B cell (primary cell): ENCODE data around the gene IQGAP1. TPM values are rescaled to one million over a fixed set of nuclear protein-coding genes. Genes with fewer than 3 reads are reported as not detected.

Experiments used
- ATAC-seq: fragments of 200-7000 bp; cut with Tn5 transposase; one replicate; pipeline ENCODE4 v1.10.0; 2021; ENCODE audit warnings: low read depth, mild to moderate bottlenecking, moderate number of reproducible peaks, moderate library complexity
- CTCF ChIA-PET: fragments of 350-600 bp; sonication (Branson Sonifier 250); formaldehyde crosslinking; loops from one replicate; lab custom pipeline; 2021; ENCODE audit warnings: antibody characterized with exemption, inconsistent platforms; lab: Charles Lee
- POLR2A ChIA-PET: fragments of 350-600 bp; sonication (Branson Sonifier 250); formaldehyde crosslinking; loops from one replicate; lab custom pipeline; 2021; ENCODE audit warnings: antibody characterized with exemption; lab: Charles Lee
- DNase-seq: peaks from one replicate; pipeline ENCODE4 v3.0.0; 2013
- H2AFZ ChIP-seq: 2 replicates; pipeline ENCODE4 v1.6.1; 2012; ENCODE audit warnings: mild to moderate bottlenecking, low read depth, low read length; ENCODE audit not compliant: insufficient read depth, poor library complexity, severe bottlenecking
- H3K27ac ChIP-seq, 2 donors: 1 replicate in 1 of 2; 2 replicates in 1 of 2; pipeline ENCODE4 v1.5.1; 2012 to 2013; ENCODE audit warnings: low read length in 2 of 2, mild to moderate bottlenecking in 2 of 2, moderate library complexity in 1 of 2
- H3K27me3 ChIP-seq, 4 experiments: fragments of 200-600 bp in 1 of 4; sonication (generic) in 1 of 4; replicated peaks in 1 of 4; 1 replicate in 2 of 4; 2 replicates in 2 of 4; pipeline versions ENCODE4 v1.6.1 to v1.7.0; 2013 to 2016; ENCODE audit warnings: low read length in 3 of 4, mild to moderate bottlenecking in 2 of 4, mixed read lengths in 1 of 4, moderate library complexity in 1 of 4; ENCODE audit not compliant: insufficient read depth in 4 of 4, control insufficient read depth in 3 of 4; ENCODE audit errors: control extremely low read depth in 1 of 4
- H3K36me3 ChIP-seq, 2 experiments: replicated peaks in 1 of 2; 1 replicate in 1 of 2; 2 replicates in 1 of 2; pipeline versions ENCODE4 v1.6.1 to v1.7.1; 2013; ENCODE audit warnings: low read length in 1 of 2; ENCODE audit not compliant: insufficient read depth in 2 of 2, control insufficient read depth in 1 of 2; ENCODE audit errors: control extremely low read depth in 1 of 2, extremely low read depth in 1 of 2
- H3K4me1 ChIP-seq, 2 donors: fragments of 200-600 bp in 1 of 2; sonication (generic) in 1 of 2; 1 replicate in 1 of 2; 2 replicates in 1 of 2; pipeline versions ENCODE4 v1.5.1 to v1.6.1; 2013 to 2017; ENCODE audit warnings: low read length in 2 of 2; ENCODE audit not compliant: control insufficient read depth in 2 of 2, insufficient read depth in 2 of 2
- H3K4me2 ChIP-seq: replicated peaks from 2 replicates; pipeline ENCODE3; 2012; ENCODE audit warnings: mild to moderate bottlenecking, low read depth, low read length; ENCODE audit not compliant: poor library complexity, severe bottlenecking
- H3K4me3 ChIP-seq, 5 experiments: fragments of 200-600 bp in 1 of 5; sonication (generic) in 1 of 5; 1 replicate in 3 of 5; 2 replicates in 2 of 5; pipeline versions ENCODE4 v1.5.1 to v1.7.0; 2011 to 2016; ENCODE audit warnings: low read length in 4 of 5, mild to moderate bottlenecking in 4 of 5, low read depth in 2 of 5, control low read depth in 1 of 5, moderate library complexity in 1 of 5; ENCODE audit not compliant: insufficient read depth in 1 of 5; ENCODE audit errors: control extremely low read depth in 1 of 5, extremely low read depth in 1 of 5
- H3K79me2 ChIP-seq: fragments of 200-600 bp; sonication (generic); one replicate; pipeline ENCODE4 v1.6.0; 2016; ENCODE audit warnings: low read length; ENCODE audit not compliant: control insufficient read depth, insufficient read depth
- H3K9ac ChIP-seq: fragments of 200-600 bp; sonication (generic); 2 replicates; pipeline ENCODE4 v1.6.1; 2017; ENCODE audit warnings: mild to moderate bottlenecking, low read length, moderate library complexity
- H3K9me3 ChIP-seq, 3 donors: one replicate each; pipeline versions ENCODE4 v1.6.1 to v1.7.1; 2013; ENCODE audit warnings: low read length in 2 of 3; ENCODE audit not compliant: control insufficient read depth in 2 of 3, insufficient read depth in 1 of 3; ENCODE audit errors: control extremely low read depth in 1 of 3
- H4K20me1 ChIP-seq: 2 replicates; pipeline ENCODE4 v1.6.0; 2012; ENCODE audit warnings: mild to moderate bottlenecking, low read length; ENCODE audit not compliant: insufficient read depth, control insufficient read depth, poor library complexity, severe bottlenecking
- H3K27ac Mint-ChIP-seq: one replicate; pipeline ENCODE4 v1.8.0; 2021; ENCODE audit warnings: mixed read lengths
- H3K27me3 Mint-ChIP-seq: one replicate; pipeline ENCODE4 v1.8.0; 2021; ENCODE audit warnings: mixed read lengths
- H3K4me1 Mint-ChIP-seq: one replicate; pipeline ENCODE4 v1.8.0; 2021; ENCODE audit warnings: mixed read lengths
- H3K4me3 Mint-ChIP-seq: one replicate; pipeline ENCODE4 v1.8.0; 2021; ENCODE audit warnings: mixed read lengths
- H3K9me3 Mint-ChIP-seq: one replicate; pipeline ENCODE4 v1.8.0; 2022; ENCODE audit warnings: mixed read lengths; ENCODE audit not compliant: insufficient read depth
- CTCF ChIP-seq: fragments of 200-600 bp; IDR thresholded peaks from one replicate; pipeline ENCODE4 v1.8.0; 2022; ENCODE audit warnings: antibody characterized with exemption, mild to moderate bottlenecking
- EZH2 ChIP-seq: IDR thresholded peaks from 2 replicates; pipeline ENCODE4 v1.6.1; 2012; ENCODE audit warnings: borderline replicate concordance, low read depth, mild to moderate bottlenecking, moderate library complexity, low read length; ENCODE audit not compliant: insufficient read depth, poor library complexity, severe bottlenecking
- WGBS: methylation state at CpG from one replicate; pipeline ENCODE4 v1.1.5; 2013; ENCODE audit warnings: missing lambda C conversion rate; ENCODE audit not compliant: insufficient coverage; 5-methylcytosine and 5-hydroxymethylcytosine counted together
- intact Hi-C: fragments of 100-400 bp; cut with micrococcal nuclease; formaldehyde crosslinking; loops from one replicate; pipeline ENCODE4 v1.10.0; 2022
- polyA plus RNA-seq: library from polyadenylated mRNA; depleted of rRNA; stranded (reverse); fragments of >200 nt; gene quantifications from 2 replicates; pipeline ENCODE4 v1.2.3, GENCODE V29; 2012
- total RNA-seq, 2 donors: library from RNA; stranded (reverse); fragments of 120-200 nt in 1 of 2; gene quantifications; 1 replicate in 1 of 2; 2 replicates in 1 of 2; pipeline versions ENCODE4 v1.2.3 to v1.2.4, GENCODE V29; 2013 to 2022

IQGAP1 gene
- total and polyA plus RNA-seq, 2 donors (not counting 1 experiment from before 2014, with no cell fraction given), result 49.7 to 216 TPM

- DNase-seq (peak; percentile 72), ATAC-seq (peak; percentile 35)
- Histone ChIP-seq H3K9ac (peak overlapping the region; percentile 89), H3K4me1 (peaks cover 33 to 43% of the 10 kb centered on the region in 2 donors), H2AFZ (peak overlapping the region; percentile 92), H3K36me3 (peaks cover 0 to 3% of the 10 kb centered on the region in 2 experiments), H4K20me1 (peaks cover 41% of the 10 kb centered on the region), H3K27ac (peak overlapping the region; percentile 10 to 74), H3K4me3 (peak overlapping the region; percentile 41 to 90 (median 67)), H3K9me3 (no peaks in the 10 kb centered on the region), H3K4me2 (peak overlapping the region; percentile 94), H3K79me2 (peaks cover 58% of the 10 kb centered on the region), H3K27me3 (no peaks in the 10 kb centered on the region)
- ChIA-PET CTCF (interaction anchor here (0.9 to 2.2 kb wide), 11 partner anchors 10 to 372 kb away, joined by 3 to 7 read pairs (median 4); no protein-coding TSS in a partner anchor), POLR2A (interaction anchor here (0.7 to 1.7 kb wide), 3 partner anchors 8 to 65 kb away, joined by 3 to 10 read pairs (median 3); no protein-coding TSS in a partner anchor)
- peak overlapping the region; percentile 91 for H3K27ac Mint-ChIP-seq
- no peaks in the 10 kb centered on the region for H3K9me3 Mint-ChIP-seq
- H3K27me3 Mint-ChIP-seq, result no peaks in the 10 kb centered on the region
- peaks cover 46% of the 10 kb centered on the region for H3K4me1 Mint-ChIP-seq
- TF ChIP-seq EZH2 (no peak), CTCF (no peak)
- peak overlapping the region; percentile 98 for H3K4me3 Mint-ChIP-seq
- intact Hi-C loops, result loop anchor here (2.0 kb wide), 1 partner anchor 64 kb away; no protein-coding TSS in a partner anchor
- WGBS, result under 1% methylated on average over 76 of the region's 76 CpGs
Observed at GRCh38 chr15:90530250-90531051, 142.4 kb downstream of the IQGAP1 start.
